Natural killer cell (primary cell): Measurements from ENCODE around the gene L1TD1. TPM values are rescaled to one million over a fixed set of nuclear protein-coding genes. Genes with fewer than 3 reads are reported as not detected.

Experiments used
- ATAC-seq, 3 donors: fragments of 150-1000 bp in 2 of 3; fragments of 200-7000 bp in 1 of 3; cut with Tn5 transposase; 1 replicate in 1 of 3; 2 replicates in 2 of 3; pipeline ENCODE4 v1.10.0; 2021; ENCODE audit warnings: mild to moderate bottlenecking in 2 of 3, moderate library complexity in 2 of 3
- DNase-seq, 2 donors: peaks; one replicate each; pipeline versions ENCODE4 v3.0.0 to v3.0.0-alpha.2; 2013 to 2021; ENCODE audit warnings: mixed read lengths in 1 of 2
- H3K27ac ChIP-seq: one replicate; pipeline ENCODE4 v1.5.1; 2013; ENCODE audit warnings: mild to moderate bottlenecking, low read length
- H3K27me3 ChIP-seq: one replicate; pipeline ENCODE4 v1.6.1; 2013; ENCODE audit warnings: low read length; ENCODE audit not compliant: control insufficient read depth, insufficient read depth
- H3K36me3 ChIP-seq: one replicate; pipeline ENCODE4 v1.6.1; 2013; ENCODE audit warnings: low read length; ENCODE audit not compliant: control insufficient read depth, insufficient read depth
- H3K4me1 ChIP-seq: one replicate; pipeline ENCODE4 v1.6.1; 2013; ENCODE audit warnings: low read length; ENCODE audit not compliant: control insufficient read depth, insufficient read depth
- H3K4me3 ChIP-seq: one replicate; pipeline ENCODE4 v1.5.1; 2013; ENCODE audit warnings: low read length
- H3K9me3 ChIP-seq: one replicate; pipeline ENCODE4 v1.6.1; 2013; ENCODE audit warnings: low read length; ENCODE audit not compliant: control insufficient read depth, insufficient read depth
- H3K27ac Mint-ChIP-seq, 2 donors: one replicate each; pipeline ENCODE4 v1.8.0; 2022; ENCODE audit warnings: mild to moderate bottlenecking in 2 of 2, mixed read lengths in 2 of 2, moderate library complexity in 1 of 2
- H3K27me3 Mint-ChIP-seq, 2 donors: one replicate each; pipeline ENCODE4 v1.8.0; 2022; ENCODE audit warnings: low read depth in 2 of 2, mixed read lengths in 2 of 2
- H3K36me3 Mint-ChIP-seq: one replicate; pipeline ENCODE4 v1.8.0; 2022; ENCODE audit warnings: mixed read lengths
- H3K4me1 Mint-ChIP-seq, 2 donors: one replicate each; pipeline ENCODE4 v1.8.0; 2022; ENCODE audit warnings: mixed read lengths in 2 of 2
- H3K4me3 Mint-ChIP-seq: one replicate; pipeline ENCODE4 v1.8.0; 2022; ENCODE audit warnings: mild to moderate bottlenecking, moderate library complexity, mixed read lengths
- H3K9me3 Mint-ChIP-seq, 2 donors: one replicate each; pipeline ENCODE4 v1.8.0; 2022; ENCODE audit warnings: mixed read lengths in 2 of 2
- CTCF ChIP-seq: fragments of 200-600 bp; IDR thresholded peaks from one replicate; pipeline ENCODE4 v1.8.0; 2022; ENCODE audit warnings: antibody characterized with exemption
- WGBS: methylation state at CpG from one replicate; pipeline ENCODE4 v1.1.7; 2013; ENCODE audit warnings: missing lambda C conversion rate; ENCODE audit not compliant: insufficient coverage; 5-methylcytosine and 5-hydroxymethylcytosine counted together
- intact Hi-C: fragments of 100-400 bp; cut with micrococcal nuclease; formaldehyde crosslinking; loops from one replicate; pipeline ENCODE4 v1.14.2; 2022
- total RNA-seq, 4 donors: library from RNA; stranded (reverse); fragments of 120-200 nt in 1 of 4; gene quantifications; one replicate each; pipeline versions ENCODE4 v1.2.3 to v1.2.4, GENCODE V29; 2013 to 2022

L1TD1 gene
- total RNA-seq, 3 donors from 2014 or later (not counting 1 experiment from before 2014, with no cell fraction given): 0.35 TPM; not detected in 2

- WGBS: 80% methylated on average over 14 of the region's 14 CpGs
- intact Hi-C loops: no loop called here
- Histone ChIP-seq H3K36me3 (no peaks in the 10 kb centered on the region), H3K27me3 (no peaks in the 10 kb centered on the region), H3K9me3 (no peaks in the 10 kb centered on the region), H3K27ac (no peak overlapping the region), H3K4me3 (no peak overlapping the region), H3K4me1 (no peaks in the 10 kb centered on the region)
- peaks cover 6% of the 10 kb centered on the region in 2 donors for H3K27me3 Mint-ChIP-seq
- H3K9me3 Mint-ChIP-seq: no peaks in the 10 kb centered on the region
- no peaks in the 10 kb centered on the region for H3K4me1 Mint-ChIP-seq
- TF ChIP-seq CTCF: no peak
- DNase-seq (no peak), ATAC-seq (no peak)
- H3K4me3 Mint-ChIP-seq: no peak overlapping the region
- no peaks in the 10 kb centered on the region for H3K36me3 Mint-ChIP-seq
- H3K27ac Mint-ChIP-seq: no peak overlapping the region
These were observed 38.2 kb downstream of the L1TD1 start for GRCh38 chr1:62232871-62233278.

- H3K36me3 ChIP-seq: no peaks in the 10 kb centered on the region
- Mint-ChIP-seq H3K9me3 (no peaks in the 10 kb centered on the region), H3K36me3 (no peaks in the 10 kb centered on the region), H3K27ac (no peak overlapping the region), H3K4me3 (no peak overlapping the region), H3K27me3 (peaks cover 6% of the 10 kb centered on the region in 2 donors), H3K4me1 (no peaks in the 10 kb centered on the region)
- 75% methylated on average over 7 of the region's 7 CpGs for WGBS
- no peak for TF ChIP-seq CTCF
- ATAC-seq (no peak), DNase-seq (no peak)
- no peak overlapping the region for H3K27ac ChIP-seq
- H3K4me1 ChIP-seq: no peaks in the 10 kb centered on the region
- intact Hi-C loops: no loop called here
- no peaks in the 10 kb centered on the region for H3K27me3 ChIP-seq
- no peaks in the 10 kb centered on the region for H3K9me3 ChIP-seq
- H3K4me3 ChIP-seq: no peak overlapping the region
These were observed 39.3 kb downstream of the L1TD1 start for GRCh38 chr1:62233926-62234450.

- Histone ChIP-seq H3K9me3 (no peaks in the 10 kb centered on the region), H3K27ac (no peak overlapping the region), H3K27me3 (no peaks in the 10 kb centered on the region), H3K4me1 (no peaks in the 10 kb centered on the region), H3K4me3 (no peak overlapping the region), H3K36me3 (no peaks in the 10 kb centered on the region)
- WGBS: 83% methylated on average over 6 of the region's 6 CpGs
- no peak for TF ChIP-seq CTCF
- Mint-ChIP-seq H3K4me3 (no peak overlapping the region), H3K9me3 (no peaks in the 10 kb centered on the region), H3K27ac (no peak overlapping the region), H3K4me1 (no peaks in the 10 kb centered on the region), H3K36me3 (no peaks in the 10 kb centered on the region), H3K27me3 (peaks cover 6% of the 10 kb centered on the region in 2 donors)
- ATAC-seq (no peak), DNase-seq (no peak)
- intact Hi-C loops: no loop called here
These were observed 40.0 kb downstream of the L1TD1 start for GRCh38 chr1:62234688-62235087.

GRCh38 chr1:62235576-62235975, 40.9 kb downstream of the L1TD1 start:
- no peak overlapping the region for H3K4me3 ChIP-seq
- H3K36me3 ChIP-seq: no peaks in the 10 kb centered on the region
- no peaks in the 10 kb centered on the region for H3K4me1 ChIP-seq
- H3K9me3 Mint-ChIP-seq: no peaks in the 10 kb centered on the region
- H3K27ac ChIP-seq: no peak overlapping the region
- H3K9me3 ChIP-seq: no peaks in the 10 kb centered on the region
- TF ChIP-seq CTCF: no peak
- H3K27me3 ChIP-seq: no peaks in the 10 kb centered on the region
- H3K36me3 Mint-ChIP-seq: no peaks in the 10 kb centered on the region
- DNase-seq (no peak), ATAC-seq (no peak)
- H3K4me1 Mint-ChIP-seq: no peaks in the 10 kb centered on the region
- peaks cover 5 to 6% of the 10 kb centered on the region in 2 donors for H3K27me3 Mint-ChIP-seq
- H3K27ac Mint-ChIP-seq: no peak overlapping the region
- intact Hi-C loops: no loop called here
- H3K4me3 Mint-ChIP-seq: no peak overlapping the region
- WGBS: 100% methylated on average over 1 of the region's 2 CpGs
